Activated T-cell treated with anti-CD3 and anti-CD28 coated beads, Interleukin-2, amount 50 U/mL, for 48 hours (primary cell): ENCODE data around the gene CITED4.
"Not testable (repeated sequence)": the region's sequence is repeated elsewhere in the genome, so short reads cannot be mapped to it uniquely, and the experiment has no call there.

Experiments used
- DNase-seq, 2 experiments: peaks; one replicate each; pipeline ENCODE4 v3.0.0-alpha.2; 2020

Gene CITED4, protein sequence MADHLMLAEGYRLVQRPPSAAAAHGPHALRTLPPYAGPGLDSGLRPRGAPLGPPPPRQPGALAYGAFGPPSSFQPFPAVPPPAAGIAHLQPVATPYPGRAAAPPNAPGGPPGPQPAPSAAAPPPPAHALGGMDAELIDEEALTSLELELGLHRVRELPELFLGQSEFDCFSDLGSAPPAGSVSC

DNA sequence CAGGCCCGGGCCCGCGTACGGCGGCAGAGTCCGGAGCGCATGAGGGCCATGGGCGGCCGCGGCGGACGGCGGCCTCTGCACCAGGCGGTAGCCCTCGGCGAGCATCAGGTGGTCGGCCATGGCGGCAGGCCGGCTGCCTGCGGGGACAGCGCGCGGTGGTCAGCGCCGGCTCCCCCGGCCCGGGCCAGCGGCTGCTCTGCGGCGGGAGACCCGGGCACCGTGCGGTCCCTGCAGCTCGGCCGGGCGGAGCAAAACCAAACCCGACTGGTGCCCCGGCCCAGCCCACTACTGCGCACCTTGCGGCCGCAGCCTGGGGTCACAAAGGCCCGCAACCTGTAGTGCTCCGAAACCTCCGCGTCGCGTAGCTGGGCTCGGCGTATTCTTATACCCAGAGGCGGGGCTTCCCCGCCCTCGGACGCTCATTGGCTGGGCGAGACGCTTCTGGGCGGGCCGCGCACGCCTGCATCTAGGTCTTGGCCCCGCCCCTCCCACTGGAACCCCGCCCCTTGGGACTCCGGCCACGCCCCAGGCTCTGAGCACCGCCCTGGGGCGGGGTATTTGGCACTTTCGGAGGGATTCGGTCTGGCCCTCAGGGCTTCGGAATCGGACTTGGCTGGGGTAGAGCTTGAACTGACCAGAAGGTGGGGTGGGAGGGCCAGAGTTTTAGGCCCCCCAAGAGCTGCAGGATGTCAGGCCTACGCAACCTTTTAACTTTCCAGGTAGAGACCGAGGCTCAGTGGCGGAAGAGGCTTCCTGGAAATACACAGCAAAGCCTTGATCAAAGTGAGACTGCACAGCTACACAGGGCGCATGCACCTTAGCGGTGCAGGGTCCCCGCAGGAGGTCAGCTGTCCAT is at the start of gene CITED4:
CITED4 (minus strand) TSS at position 356 of the 856 bp plus-strand sequence; CDS start at position 120, 236 bp downstream.
- peak; percentile 97 to 98 for DNase-seq

DNA sequence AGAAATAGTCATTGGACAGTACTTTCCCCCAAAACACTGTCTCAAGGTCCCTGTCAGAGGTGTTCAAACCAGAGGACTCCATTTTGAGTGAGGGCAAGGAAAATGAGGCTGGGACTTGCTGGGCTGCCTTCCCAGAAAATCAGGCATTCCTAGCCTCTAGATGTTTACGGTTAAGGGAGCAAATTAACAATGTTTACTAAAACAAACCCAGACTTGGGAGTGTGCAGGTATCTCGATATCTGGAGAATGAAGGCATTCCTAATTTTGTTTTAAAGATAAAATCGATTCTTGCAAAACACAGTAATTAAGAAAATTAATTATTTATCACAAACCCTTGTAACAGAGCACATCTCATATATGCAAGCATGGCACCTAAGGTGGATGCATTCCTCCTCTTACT is 48.9 kb upstream of the CITED4 start:
- DNase-seq, result no peak

DNA sequence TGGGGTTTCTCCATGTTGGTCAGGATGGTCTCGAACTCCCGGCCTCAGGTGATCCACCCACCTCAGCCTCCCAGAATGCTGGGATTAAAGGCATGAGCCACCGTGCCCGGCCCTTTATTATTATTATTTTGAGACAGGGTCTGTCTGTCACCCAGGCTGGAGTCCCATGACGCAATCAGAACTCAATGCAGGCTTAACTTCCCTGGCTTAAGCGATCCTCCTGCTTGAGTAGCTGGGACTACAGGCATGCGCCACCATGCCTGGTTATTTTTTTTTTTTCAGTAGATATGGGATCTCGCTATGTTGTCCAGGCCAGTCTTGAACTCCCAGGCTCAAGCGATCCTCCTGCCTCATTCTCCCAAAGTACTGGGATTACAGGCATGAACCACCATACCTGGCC is 47.1 kb upstream of the CITED4 start:
- no peak for DNase-seq

DNA sequence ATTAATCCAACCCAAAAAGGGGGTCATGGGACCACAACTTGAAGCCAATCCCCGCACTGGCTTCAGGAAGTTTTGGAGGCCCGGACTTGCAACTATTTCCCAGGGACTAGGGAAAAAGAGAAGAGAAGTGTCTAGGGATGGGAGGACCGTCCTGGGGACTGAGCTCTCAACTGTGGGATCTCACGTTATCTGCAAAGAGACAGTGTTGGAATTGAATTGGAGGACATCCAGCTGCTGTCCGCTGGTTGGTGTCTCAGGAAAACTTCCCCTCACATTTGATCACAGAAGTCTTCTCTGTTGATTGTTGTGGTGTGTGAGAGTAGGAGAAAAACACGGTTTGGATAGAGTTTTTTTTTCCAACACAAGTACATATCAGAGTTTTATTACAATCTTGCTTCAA is 46.2 kb upstream of the CITED4 start:
- no peak for DNase-seq

DNA sequence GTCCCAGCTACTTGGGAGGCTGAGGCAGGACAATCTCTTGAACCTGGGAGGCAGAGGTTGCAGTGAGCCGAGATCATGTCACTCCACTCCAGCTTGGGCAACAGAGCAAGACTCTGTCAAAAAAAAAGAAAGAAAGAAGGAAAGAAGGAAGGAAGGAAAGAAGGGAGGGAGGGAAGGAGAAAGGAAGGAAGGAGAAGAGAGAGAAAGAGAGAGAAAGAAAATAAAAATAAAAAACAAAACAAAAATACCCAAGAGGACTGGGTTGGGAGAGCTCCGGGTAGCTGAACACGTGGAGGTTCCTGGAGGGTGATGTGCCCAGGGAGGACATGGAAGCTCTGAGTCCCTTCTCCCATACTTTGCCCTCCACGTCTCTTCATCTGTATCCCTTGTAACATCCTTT is 45.7 kb upstream of the CITED4 start:
- DNase-seq, result no peak

DNA sequence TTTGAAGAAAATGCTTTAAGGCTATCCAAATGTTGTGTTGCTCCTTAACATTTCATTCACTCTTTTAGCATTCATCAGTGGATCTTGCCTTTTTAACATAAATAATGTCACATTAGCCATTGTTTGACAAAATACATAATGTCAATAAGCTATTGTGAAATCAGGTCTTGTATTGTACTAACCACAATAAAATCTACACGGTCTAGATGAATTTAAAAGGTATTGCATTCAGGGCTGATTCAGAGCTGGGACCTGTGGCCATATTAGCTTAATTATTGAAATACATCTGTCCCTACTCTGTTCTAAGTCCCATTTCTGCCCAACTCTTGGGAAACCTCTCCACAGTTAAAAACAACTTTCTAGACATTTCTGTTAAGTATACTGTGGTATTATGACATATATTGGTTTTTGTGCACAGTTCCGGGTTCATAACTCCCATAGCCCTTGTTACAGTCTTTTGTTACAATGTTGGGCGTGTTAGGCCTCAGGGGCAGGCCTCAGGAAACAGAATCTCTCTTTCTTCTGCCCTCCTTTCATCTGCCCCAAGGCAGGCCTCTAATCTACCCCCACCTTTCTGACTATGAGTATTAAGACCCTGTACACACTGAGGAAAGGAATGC is 44.7 kb upstream of the CITED4 start:
- DNase-seq, result no peak

GRCh38 chr1:40905061-40905460 is 42.9 kb upstream of the CITED4 start:
- no peak for DNase-seq

- DNase-seq, result no peak
Observed at GRCh38 chr1:40903106-40903505, 40.9 kb upstream of the CITED4 start.

GRCh38 chr1:40901886-40902852 is 40.0 kb upstream of the CITED4 start:
- no peak for DNase-seq

GRCh38 chr1:40899230-40899870 is 37.2 kb upstream of the CITED4 start:
- DNase-seq, result no peak

- no peak for DNase-seq
Observed at GRCh38 chr1:40898431-40898901, 36.3 kb upstream of the CITED4 start.

GRCh38 chr1:40897513-40897912 is 35.4 kb upstream of the CITED4 start:
- no peak for DNase-seq

DNA sequence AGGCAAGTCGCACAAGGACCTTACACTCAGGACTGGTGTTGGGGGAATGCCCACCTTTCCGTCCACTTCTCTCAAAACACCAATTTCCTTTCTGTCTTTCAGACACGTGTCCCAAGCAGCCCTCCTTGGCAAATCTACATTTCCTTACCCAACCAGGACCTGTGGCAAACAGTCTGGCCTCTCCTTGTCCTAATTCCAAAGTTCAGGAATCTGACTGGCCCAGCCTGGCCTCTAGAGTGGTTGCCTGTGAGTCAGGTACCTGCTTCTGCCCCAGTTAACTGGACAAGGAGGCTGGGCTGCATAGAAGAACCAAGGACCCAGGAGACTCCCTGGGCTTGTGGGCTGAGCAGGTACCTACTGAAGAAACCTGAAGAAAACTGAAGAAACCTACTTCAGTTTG is 34.3 kb upstream of the CITED4 start:
- no peak for DNase-seq

GRCh38 chr1:40895601-40896000 is 33.4 kb upstream of the CITED4 start:
- DNase-seq, result peak in 1 of 2 experiments; percentile 24

- not testable (repeated sequence) for DNase-seq
Observed at GRCh38 chr1:40894858-40895257, 32.7 kb upstream of the CITED4 start.

DNA sequence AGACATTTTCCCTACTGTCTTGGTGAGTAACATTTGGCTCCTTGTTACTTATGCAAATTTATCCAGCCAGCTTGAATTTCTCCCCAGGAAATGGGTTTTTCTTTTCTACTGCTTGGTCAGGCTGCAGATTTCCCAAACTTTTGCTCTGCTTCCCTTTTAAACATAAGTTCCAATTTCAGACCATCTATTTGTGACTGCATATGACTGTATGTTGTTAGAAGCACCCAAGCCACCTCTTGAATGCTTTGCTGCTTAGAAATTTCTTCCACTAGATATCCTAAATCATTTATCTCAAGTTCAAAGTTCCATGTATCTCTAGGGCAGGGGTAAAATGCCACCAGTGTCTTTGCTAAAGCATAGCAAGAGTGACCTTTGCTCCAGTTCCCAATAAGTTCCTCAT is 32.3 kb upstream of the CITED4 start:
- no peak for DNase-seq

DNA sequence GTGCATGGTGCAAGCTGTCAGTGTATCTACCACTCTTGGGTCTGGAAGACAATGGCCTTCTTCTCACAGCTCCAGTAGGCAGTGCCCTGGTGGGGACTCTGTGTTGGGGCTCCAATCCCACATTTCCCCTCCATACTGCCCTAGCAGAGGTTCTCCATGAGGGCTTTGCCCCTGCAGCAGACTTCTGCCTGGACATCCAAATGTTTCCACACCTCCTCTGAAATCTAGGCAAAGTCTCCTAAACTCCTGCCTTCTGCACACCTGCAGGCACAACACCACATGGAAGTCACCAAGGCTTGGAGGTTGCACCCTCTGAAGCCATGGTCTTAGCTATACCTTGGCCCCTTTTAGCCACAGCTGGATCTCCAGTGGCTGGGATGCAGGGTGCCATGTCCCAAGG is 31.8 kb upstream of the CITED4 start:
- no peak for DNase-seq

DNA sequence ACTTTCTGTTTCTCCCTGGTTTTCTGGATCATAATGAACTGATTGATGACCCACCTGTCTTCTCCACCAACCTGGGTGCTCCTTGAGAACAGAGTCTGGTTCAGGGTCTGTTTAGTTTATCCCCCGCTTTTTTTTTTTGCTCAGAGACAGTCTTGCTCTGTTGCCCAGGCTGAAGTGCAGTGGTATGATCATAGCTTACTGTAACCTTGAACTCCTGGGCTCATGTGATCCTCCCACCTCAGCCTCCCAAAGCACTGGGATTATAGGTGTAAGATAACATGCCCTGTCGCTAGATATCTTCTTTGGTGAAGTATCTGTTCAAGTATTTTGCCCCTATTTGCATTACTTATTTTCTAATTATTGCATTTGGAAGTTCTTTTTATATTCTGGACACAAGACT is 30.2 kb upstream of the CITED4 start:
- DNase-seq, result no peak

DNA sequence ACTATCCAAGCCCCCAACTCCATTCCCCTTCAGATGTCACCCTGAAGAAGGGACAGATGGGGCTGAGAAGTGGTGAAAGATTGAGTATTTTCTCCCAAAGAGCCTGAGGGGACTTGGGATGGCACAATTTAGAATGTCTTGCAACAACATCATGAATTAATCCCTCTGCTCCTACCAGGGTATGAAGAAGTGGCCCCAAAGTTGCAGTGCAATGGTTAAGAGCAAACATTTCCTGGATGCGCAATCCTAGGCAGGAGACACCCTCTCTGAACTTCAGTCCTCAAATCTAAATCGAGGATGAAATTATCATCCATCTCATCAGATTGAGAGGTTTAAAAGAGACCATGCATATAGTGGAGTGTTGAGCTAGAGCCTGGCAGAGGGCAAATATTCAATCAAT is 28.6 kb upstream of the CITED4 start:
- no peak for DNase-seq

GRCh38 chr1:40887652-40888051 is 25.5 kb upstream of the CITED4 start:
- DNase-seq, result no peak

- no peak for DNase-seq
Observed at GRCh38 chr1:40887012-40887378, 24.8 kb upstream of the CITED4 start.

DNA sequence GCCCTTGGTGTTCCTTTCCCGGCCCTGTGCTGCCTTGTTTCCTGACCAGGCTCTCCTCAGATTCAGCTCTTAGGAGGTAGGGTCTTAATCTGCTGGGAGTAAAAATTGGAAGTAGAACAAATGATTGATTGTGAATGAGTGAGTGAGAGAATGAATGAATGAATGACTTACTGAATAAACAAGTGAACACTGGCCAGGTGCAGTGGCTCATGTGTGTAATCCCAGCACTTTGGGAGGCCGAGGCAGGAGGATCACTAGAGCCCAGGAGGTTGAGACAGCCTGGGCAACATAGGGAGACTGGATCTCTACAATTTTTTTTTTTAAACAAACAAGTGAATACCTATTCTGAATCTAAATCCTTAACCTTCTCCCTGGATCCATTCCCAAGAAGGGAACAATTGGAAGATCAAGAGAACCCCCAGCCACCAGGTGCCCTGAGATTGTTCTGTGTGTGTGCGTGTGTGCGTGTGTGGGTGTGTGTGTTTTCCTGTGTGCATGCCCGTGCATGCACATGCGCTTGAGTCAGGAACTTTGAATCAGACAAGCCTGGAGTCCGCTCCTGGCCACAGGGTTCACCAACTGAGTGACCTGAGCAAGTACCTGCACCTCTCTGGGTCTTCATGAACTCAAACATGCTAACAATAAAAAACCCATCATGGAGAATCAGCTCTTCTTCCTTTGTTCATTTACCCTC is 24.3 kb upstream of the CITED4 start:
- DNase-seq, result no peak
